ENCODE data around the gene UBAC1.
"Not testable (repeated sequence)": the region's sequence is repeated elsewhere in the genome, so short reads cannot be mapped to it uniquely, and the experiment has no call there.

UBAC1 gene

DNA sequence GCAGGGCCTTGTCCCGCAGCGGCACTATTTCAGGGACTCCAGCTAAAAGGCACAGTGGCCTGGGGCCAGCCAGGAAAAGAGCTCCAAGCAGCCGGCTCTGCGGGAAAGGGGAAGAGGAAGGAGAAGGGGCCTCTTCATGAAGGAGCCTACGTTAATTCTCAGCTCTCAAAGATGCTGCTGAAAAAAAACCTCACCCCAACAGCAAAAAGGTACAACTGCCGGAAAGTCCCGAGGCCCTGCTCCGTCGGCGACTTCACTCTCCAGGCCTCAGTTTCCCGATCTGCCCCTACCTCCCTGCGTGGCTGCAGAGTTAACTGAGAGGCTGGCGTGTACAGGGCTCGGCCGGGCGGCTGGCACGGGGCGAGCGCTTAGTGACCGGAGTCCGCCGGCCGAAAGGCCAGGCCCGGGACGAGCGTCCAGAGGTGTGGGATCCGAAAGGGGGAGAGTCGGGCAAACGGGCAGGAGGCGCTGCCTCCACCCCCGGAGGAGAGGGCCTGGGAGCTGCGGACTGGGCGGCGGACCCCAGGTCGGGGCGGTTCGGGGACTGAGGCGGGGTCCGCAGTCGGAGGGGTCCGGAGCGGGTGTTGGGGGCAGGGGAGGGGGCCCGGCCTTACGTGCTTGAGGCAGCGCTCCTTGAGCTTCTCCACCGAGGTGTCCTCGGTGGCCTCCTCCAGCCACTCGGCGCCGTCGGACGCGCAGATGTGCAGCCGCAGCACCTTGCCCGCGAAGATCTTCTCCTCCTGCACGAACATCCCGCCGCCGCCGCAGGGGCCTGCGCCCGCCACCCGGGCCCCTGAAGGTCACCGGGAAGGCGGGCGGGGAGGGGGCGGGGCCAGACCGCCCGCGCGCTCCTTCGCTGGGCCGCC lies 529 bp downstream of the UBAC1 start:
- DNase-seq (ENCODE audit: low spot score) = peak; percentile 70

DNA sequence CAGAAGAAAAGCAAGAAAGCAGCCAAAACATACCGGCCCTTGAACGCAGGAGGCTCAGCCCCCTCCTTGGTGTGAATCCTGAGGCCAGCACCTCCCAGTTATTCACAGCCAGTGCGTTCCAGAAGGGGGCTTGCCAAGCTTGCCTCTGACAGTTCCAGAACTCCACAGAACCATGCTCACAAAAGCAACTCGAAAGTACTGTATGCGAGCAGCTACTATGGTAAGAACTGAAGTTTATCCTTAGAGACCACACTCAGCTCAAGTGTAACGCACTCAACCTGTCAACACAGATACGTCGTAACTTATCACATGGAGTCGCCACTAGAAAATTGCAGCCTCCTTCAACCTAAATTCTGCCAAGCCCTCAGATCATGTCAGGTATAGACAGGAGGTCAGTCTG lies 1.4 kb downstream of the UBAC1 start:
- no peak for DNase-seq (ENCODE audit: low spot score)

DNA sequence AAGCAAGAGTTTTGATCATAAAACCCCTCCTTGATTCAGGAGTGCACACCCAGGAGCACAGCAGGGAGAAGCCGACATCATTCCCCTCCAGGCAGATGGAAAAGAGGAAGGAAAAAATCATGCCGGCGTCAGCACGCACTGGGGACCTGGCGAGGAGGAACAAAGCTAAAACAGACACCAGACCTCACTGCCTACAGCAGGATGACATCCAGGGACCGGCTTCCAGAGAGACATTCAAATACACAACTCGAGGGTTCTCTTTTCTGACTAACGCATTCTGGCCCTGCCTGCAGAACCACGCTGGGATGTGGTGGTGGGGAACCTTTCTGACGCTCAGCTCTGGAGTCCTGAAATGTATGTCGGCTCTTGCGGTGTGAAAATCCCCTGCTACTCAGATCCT lies 2.7 kb downstream of the UBAC1 start:
- no peak for DNase-seq (ENCODE audit: low spot score)

DNA sequence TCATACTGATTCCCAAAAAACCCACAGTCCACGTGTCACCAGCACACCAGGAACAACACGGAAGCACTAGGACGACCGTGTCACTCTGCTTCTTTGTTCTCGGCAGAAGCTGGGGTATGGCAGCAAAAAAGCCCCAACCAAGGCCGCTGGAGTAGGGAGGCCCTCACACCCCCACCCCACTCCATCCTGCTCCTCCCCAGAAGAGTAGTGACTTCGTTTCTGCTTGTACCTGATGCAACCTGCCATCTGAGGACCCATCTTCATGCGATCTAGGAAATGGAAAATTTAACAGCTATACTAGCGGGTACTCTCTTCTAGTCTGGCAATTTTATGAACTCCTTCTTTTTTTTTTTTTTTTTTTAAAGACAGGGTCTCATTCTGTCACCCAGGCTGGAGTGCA lies 3.7 kb downstream of the UBAC1 start:
- DNase-seq (ENCODE audit: low spot score) = no peak

DNA sequence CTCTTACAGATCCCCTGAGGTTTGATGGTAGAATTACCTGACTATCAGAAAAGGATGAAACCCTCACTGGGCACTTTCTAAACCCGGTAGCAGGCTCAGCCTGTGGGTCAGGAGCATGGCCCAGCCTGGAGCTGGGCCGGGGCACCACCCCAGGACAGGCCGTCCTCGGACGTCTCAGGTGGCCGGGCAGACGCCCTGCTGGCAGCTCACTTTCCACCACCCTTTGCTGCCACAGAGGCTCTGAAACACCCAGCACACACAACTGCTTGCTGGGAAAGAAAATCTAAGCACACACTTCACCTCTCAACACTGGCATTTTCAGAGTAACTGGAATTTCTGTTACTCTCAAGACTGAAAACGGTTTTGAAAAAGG lies 4.4 kb downstream of the UBAC1 start:
- no peak for DNase-seq (ENCODE audit: low spot score)

DNA sequence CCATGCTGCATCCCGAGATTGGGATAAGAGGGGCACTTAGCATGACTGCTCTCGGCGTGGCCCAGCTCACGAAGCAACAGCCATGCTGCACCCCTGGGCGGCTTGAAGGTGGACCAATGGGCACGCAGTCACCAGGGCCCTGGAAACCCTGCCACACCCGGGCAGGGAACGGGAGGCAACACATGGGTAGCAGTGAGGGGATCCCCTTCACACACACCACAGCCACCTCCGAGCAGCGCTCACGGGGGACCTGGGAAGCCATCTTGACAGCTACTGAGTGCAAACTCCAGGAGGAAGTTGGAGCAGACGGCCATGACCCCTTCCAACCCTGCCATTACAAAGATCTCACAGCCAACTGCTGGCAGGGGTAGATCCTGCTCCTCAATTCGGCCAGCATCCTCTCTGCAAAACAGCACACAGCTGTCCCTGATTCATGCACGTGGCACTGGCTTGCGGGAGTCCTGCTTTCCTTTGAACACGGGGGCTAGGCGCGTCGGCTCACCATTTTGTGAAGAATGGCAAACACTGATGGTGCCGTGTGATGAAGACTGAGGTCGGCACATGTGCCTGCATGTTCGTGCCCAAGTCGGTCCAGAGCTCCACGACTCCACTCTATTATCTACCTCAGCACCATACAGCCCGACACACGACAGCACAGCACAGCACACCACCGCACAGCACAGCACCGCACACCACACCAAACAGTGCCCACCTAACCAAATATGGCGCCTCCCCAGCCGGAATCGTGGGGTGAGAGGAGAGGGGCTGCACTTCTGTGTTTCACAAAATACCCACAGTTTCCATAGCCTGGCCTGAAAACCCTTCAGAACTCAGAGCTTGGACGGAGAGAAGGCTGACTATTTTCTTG lies 5.0 kb downstream of the UBAC1 start:
- DNase-seq (ENCODE audit: low spot score) = no peak

DNA sequence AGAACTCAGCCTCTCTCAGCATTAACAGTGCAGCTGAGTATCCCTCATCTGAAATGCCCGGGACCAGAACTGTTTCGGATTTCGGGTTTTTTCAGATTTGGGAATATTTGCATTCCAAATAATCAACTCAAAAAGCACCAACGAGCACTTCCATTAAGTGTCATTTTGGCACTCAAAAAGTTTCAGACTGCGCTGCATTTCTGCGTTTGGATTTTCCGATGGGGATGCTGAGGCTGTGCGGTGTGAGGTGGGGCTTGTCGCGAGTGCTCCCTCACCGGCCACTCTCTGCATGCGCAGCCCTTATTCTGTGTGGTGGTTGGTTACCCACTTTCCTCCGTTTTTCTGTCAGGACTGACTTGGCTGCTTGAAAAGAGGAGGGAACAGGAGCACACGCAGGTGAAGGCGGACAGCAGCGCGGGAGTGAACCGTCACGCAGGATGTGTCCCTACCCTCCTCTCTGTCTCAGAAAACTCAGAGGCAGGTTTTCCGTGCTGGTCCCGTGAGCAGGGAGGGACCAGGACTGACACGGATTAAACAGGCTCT lies 8.4 kb downstream of the UBAC1 start:
- DNase-seq (ENCODE audit: low spot score) = no peak

DNA sequence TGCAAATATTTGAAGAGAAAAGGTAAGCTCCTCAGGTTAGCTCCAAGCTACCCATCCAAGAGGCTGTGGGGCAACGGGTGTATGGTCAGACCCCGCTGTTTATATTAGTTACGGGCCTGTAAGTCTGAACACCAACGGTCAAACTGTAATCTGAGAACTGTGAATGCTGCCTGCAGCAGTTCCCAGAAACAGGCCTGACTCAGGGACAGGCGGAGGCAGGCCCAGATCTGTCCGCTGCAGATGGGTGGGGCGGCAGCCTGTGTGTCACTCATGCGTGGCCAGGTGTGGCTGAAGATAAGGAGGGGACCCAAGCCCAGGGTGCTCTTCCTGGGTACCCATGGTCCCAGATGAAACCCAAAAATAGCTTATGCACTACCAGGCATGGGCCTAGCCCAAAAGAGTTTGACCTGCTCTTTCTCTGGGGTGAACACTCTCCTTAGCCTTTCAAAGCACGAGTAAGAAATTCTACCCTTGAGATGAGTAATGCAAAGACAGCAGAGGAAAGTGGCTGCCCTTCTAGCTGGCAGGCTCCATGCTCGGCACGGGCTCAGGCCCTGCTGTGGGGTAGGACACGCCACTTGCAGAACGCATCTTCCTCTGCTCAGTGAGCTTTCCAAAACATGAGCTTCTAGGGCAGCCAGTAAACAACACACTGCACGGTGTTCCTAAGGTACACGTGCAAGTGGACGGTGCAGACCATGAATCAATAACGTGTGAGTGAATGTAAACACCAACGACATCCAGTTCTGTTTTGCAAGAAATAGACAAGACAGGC lies 9.1 kb downstream of the UBAC1 start:
- peak; percentile 54 for DNase-seq (ENCODE audit: low spot score)

DNA sequence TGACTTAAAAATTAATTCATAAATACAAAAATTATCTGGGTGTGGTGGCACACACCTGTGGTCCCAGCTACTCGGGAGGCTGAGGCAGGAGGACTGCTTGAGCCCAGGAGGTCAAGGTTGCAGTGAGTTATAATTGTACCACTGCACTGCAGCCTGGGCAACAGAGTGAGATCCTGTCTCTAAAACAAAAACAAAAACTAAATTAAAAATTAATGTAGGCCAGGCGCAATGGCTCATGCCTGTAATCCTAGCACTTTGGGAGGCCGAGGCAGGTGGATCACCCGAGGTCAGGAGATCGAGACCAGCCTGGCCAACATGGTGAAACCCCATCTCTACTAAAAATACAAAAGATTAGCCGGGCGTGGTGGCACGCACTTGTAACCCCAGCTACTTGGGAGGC lies 9.9 kb downstream of the UBAC1 start:
- not testable (repeated sequence) for DNase-seq (ENCODE audit: low spot score)

DNA sequence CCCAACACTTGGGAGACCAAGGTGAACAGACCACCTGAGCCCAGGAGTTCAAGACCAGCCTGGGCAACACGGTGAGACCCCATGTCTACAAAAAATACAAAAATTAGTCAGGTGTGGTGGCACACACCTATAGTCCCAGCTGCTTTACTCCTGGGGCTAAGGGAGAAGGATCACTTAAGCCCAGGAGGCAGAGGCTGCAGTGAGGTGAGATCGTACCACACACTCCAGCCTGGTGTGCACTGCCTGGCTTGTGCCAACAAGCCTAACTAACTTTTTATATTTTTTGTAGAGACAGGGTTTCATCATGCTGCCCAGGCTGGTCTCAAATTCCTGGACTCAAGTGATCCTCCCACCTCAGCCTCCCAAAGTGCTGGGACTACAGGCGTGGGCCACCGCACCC lies 10.3 kb downstream of the UBAC1 start:
- DNase-seq (ENCODE audit: low spot score) = not testable (repeated sequence)

DNA sequence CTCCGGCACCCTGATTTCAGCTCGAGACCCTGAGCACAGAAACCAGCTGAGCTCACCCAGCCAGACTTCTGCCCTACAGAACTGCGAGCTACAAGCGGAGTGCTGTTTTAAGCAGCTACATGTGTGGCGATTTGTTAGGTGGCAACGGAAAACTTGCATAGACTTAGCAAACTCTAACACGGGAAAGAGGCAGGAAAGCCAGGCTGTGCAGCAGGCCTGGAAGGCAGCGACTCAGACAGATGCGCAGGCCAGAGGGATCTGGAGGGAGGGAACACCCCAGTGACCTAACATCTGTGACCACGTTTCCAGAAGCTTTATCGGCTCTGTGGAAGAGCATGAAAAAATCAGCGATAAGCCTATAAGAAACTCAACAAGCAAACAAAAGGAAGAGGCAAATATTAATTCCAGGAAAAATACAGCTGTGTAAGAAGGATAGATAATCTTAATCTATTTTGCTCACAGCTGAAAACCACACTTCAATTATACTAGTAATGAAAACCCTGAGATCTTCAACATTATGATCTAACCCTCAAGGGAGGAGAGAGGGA lies 11.0 kb downstream of the UBAC1 start:
- DNase-seq (ENCODE audit: low spot score) = no peak

DNA sequence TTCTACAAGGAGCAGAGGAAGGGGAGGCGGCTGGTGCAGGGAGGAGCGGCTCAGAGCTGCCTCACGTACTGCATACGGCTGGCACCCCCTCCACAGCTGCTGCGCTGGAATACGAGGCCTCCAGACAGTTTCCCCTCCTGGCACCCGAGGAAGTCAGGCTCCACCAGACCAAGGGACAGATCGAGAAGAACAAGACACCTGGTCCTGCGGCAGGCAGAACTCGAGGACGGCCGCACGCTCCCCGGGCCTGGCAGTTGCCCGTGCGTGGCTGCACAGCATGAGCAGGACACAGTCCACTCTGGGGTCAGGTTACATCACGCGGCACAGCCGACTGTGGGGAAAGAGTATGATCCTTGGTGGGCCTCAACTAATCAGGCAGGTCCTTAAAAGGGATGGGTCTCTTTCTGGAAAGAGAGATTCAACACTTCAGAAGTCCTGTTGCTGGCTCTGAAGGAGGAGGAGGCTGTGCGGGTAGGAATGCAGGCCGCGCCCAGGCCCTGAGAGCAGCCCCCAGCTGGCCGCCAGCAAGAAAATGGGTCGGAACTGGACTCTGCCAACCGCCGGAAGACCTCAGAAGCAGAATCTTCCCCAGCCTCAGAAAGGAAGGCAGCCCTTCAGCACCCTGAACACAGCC lies 11.6 kb downstream of the UBAC1 start:
- DNase-seq (ENCODE audit: low spot score) = no peak

DNA sequence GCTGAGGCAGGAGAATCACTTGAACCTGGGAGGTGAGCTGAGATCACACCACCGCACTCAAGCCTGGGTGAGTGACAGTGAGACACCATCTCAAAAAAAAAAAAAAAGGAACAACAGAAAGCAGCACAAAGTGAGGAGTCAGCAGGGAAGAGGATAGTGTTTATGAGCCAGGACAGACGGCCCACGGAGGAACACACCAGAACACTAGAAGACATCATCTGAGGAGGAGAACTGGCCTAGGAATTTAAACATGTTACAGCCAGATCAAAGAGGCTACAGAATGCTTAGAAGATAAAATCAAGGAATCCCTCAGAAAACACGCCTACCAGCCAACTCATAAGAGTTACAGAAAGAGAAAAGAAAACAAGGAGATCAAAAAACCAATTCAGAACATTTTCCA lies 12.2 kb downstream of the UBAC1 start:
- DNase-seq (ENCODE audit: low spot score) = no peak

DNA sequence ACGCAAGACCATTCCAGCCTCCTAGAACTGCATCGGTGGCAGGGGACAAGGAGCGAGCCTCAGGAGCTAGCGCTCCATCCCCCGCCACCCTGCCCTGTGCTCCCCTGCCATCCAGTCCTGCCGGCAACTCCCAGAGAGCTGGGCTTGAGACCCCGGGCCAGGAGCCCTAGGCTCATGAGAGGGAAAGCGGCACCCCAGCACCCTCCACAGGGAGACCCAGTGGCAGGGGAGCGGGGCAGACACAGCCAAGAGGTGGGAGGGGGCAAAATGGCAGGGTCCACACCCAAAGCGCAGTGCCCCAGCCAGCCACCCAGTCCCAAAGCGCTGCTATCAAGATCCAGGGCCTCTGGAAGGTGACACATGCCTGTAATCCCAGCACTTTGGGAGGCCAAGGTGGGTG lies 12.7 kb downstream of the UBAC1 start:
- DNase-seq (ENCODE audit: low spot score) = no peak

DNA sequence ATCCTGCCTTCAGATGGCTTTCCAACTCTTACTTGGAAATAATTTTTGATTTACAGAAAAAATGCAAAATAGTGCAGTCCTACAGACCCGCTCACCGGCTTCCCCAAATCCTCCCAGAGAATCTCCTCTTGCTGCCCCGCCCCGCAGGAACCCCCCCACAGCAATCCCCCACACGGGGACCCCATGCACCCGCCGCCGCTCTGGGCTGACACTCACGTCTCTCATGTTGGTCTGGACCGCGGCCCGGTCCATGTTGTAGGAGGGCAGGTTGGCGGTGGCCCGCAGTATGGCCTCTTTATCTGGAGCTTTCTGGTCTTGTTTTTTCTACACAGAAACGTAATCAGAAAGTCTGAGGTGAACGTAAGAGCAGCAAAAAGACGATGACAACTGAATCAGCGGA lies 13.6 kb downstream of the UBAC1 start:
- DNase-seq (ENCODE audit: low spot score) = no peak

DNA sequence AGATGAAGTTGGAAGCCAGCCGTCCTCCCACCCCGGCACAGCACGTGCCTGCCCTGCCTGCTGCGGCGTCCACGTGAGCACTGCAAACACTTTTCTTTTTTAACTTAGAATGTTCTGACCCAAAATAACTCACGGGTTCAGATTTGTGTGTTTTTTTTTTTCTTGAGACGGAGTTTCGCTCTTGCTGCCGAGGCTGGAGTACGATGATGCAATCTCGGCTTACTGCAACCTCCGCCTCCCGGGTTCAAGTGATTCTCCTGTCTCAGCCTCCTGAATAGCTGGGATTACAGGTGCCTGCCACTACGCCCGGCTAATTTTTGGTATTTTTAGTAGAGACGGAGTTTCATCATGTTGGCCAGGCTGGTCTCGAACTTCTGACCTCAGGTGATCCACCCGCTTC lies 14.1 kb downstream of the UBAC1 start:
- not testable (repeated sequence) for DNase-seq (ENCODE audit: low spot score)

DNA sequence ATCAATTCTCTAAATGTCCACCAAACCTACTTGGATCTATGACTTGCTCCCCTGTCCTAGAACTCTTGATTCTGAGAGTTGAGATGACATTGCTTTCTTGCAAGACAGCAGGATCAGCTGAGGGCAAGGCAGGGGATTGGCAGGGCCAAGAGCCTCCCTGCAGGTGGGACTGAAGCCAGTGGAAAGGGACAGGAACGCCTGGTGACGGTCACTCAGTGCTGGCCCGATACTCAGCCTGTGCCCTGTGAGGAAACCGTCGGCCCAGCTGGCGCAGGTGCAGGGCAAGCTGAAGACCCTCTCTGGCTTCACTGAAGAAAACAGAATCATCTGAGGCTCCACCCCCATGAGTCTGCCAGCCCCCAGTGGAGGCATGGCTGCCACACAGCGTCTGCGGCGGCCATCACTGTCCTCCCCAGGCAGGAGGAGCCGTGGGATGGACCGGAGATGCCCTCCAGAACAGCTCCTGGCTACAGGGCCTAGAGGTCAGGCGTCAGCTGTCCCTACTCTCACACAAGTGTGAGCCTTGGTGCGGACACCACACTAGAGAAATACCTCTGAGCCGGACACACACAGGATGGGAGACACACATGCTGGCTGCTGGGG lies 14.7 kb downstream of the UBAC1 start:
- no peak for DNase-seq (ENCODE audit: low spot score)

DNA sequence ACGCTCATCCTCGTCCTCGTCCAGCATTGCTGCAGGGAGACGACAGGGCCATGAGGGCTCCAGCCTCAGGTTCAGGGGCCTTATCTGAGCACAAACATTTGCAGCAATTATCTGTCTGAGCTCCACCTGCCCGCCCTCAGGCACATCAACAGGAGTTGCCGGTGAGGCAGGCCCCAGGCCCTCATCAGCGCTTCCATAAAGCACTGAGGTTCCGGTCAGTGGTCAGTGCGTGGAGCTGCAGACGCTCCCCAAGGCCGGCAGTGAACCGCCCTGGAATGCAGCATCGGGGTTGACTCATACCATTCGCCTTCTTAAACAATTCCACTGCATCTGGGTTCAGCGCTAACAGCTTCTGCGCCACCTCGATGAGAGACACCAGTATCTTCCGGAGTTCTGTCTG lies 15.2 kb downstream of the UBAC1 start:
- no peak for DNase-seq (ENCODE audit: low spot score)

DNA sequence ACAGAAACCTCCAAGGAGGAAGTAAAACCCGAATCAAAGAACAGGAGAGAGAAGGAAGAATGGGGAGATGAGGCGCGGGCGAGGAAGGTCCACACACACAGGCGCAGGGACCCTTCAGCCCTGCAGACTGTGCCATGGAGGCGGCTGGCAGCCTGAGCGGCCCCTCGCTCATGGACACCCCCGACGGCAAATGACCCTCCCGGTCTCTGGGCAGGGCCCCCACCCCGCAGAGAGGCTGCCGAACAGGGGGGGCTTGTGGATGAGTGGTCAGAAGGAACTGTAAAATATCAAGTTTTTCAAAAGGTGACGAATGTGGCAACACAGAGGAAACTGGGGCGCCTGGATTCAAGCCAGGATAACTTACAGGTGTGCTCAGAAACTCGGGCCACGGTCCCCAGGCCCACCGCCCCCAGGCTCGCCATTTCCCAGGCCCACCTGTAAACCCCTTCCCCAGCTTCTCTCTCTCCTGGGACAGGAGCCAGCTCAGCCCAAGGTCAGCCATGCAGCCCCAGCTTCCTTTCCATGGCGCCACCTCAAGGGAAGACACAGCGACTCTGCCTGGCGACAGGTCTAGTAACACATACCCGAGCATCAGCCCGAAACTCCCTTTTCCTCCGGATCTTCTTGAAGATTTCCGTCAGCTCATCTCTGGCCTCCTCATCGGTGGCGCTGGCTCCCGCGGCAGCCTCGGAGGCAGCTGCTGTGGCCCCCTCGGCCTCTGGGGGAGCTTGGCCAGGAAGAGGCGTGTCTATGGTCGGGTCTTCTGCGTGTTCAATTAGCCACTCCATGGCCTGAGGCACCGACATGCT lies 16.5 kb downstream of the UBAC1 start:
- DNase-seq (ENCODE audit: low spot score) = no peak

DNA sequence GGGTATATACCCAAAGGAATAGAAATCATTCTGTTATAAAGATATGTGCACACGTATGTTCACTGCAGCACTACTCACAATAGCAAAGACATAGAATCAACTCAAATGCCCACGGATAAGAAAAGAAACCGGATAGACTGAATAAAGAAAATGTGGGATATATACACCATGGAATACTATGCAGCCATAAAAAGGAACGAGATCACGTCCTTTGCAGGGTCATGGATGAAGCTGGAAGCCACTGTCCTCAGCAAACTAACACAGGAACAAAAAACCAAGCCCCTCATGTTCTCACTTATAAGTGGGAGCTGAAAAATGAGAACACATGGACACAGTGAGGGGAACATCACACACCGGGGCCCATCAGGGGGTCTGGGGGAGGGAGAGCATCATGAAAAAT lies 17.6 kb downstream of the UBAC1 start:
- DNase-seq (ENCODE audit: low spot score) = not testable (repeated sequence)

Data from AG08396 (cell line).